K562 treated with DMSO at 1 percent for 48 hours (cell line): Measurements from ENCODE around the gene CCNK. TPM values are rescaled to one million over a fixed set of nuclear protein-coding genes. Genes with fewer than 3 reads are reported as not detected.

Source experiments
- total RNA-seq: library from RNA; unstranded; fragments of 300-600 nt; gene quantifications from 2 replicates; pipeline ENCODE4 v1.2.3, GENCODE V29; 2022; ENCODE audit warnings: low replicate concordance; ENCODE audit errors: extremely low read depth

CCNK gene
- not detected in 2 replicates for total RNA-seq

DNA sequence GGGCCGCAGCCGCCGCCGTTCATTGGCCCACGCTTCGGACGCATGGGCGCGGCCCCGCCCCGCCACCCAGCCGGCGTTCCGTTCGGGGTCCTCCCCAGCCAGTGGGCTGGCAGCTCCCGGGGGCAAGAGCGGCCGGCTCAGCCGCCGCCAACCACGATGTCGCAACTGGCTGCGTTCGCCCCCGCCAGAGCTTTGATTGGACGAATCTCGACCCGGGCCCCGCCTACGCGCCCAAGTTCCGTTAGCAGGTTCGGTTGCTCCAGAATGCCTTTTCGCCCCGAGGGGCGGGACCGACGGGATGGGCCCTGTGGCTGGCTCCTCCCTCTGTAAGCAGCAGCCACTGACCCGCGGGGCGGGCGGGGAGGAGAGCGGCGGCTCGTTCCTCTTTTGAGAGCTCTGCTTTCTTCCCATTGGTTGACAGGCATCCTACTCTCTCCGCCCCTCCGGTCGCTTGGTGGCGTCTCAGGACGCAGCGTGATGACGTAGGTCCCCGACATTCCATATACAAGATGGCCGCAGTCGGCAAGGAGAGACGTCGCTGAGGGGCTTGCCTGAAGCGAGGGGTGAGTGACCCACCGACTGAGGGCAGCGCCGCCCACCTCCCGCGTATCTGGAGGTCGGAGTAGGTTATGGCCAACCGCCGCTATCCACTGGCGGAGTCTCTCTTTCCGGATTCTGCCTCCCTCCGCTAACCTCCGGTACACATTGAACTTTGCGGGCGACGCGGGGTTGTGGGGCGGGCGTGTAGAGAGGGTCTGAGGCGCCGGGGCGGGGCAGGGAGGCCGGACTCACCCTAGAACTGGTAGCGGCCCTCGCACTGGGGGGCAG, at the start of gene CCNK:
TSS of gene CCNK (plus strand) at position 493 of the 828 bp plus-strand sequence. CDS start 11,269 bp downstream, outside the sequence.

DNA sequence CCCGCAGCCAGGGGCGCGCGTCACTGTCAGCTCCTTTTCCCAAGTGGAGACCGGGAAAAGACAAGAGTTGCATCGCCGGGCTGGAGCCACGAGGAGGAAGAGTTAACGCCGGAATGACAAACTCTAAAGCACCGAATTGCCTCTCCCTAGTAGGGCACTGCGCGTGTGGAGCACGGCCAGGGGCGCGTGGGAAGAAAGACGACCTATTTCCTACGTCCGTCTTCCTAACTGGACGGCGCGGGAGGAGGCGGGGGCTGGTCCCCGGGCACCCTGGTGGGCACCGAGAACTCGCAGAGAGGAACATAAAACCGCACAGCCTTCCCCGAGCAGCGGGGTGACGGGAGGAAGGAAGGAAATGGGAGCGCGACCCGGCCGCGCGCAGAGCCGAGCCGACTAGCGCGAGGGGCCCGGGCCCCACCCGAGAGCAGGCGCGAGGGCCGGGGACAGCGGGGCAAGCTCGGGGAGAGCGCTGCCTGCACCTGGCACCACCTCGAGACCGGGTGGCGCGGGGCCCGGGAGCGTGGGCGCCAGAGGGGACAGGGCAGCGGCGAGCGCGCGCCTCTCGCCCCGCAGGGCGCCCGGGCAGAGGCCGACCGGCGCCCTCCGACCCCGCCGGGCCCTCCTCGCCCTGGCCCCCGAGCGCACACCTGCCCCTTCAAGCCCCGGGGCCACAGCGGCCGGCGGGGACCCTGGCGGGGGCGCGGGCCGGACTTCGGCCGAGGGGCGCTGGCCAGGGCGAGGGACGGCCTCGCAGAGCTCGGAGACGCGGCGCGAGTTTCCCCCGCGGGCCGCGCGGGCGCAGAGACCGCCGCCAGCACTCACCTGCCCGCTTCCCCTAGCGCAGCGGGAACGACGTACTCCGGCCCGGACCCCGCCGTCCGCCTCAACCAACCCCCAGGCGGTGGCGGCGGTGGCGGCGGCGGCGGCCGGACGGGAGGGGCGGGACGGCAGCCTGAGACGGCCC, 1.0 kb upstream of the CCNK start, which contains the start of gene SETD3:
TSS of gene SETD3 (minus strand) at position 954 of the 964 bp plus-strand sequence. CDS start 15,054 bp downstream, outside the sequence.

Other genes starting within 250 kb of the CCNK start
- gene BCL11B, start 209.2 kb upstream of the CCNK start, total RNA-seq: not detected in 2 replicates
- gene SETD3, start 550 bp upstream of the CCNK start, total RNA-seq: not detected in 2 replicates
- not detected in 2 replicates for gene CCDC85C, start 122.8 kb downstream of the CCNK start, total RNA-seq
- not detected in 2 replicates for gene HHIPL1, start 163.7 kb downstream of the CCNK start, total RNA-seq
- gene CYP46A1, start 202.9 kb downstream of the CCNK start, total RNA-seq: not detected in 2 replicates